Heart left ventricle (tissue), 16 donors: ENCODE data around the gene LIN28B. TPM values are rescaled to one million over a fixed set of nuclear protein-coding genes. Genes with fewer than 3 reads are reported as not detected.

ENCODE experiments used
- ATAC-seq, 4 donors: fragments of 200-7000 bp; cut with Tn5 transposase; one replicate each; pipeline ENCODE4 v1.9.1; 2020 to 2022; ENCODE audit warnings: moderate library complexity in 4 of 4, mild to moderate bottlenecking in 3 of 4, moderate number of reproducible peaks in 1 of 4
- DNase-seq, 5 donors: peaks; one replicate each; pipeline ENCODE4 v3.0.0-alpha.2; 2020
- H3K27ac ChIP-seq, 12 donors: fragments of 200-600 bp; sonication (generic) in 4 of 12; one replicate each; pipeline versions ENCODE4 v1.5.0 to v1.8.0; 2016 to 2022; ENCODE audit warnings: mild to moderate bottlenecking in 2 of 12
- H3K27me3 ChIP-seq, 9 donors: fragments of 200-600 bp; sonication (generic) in 2 of 9; one replicate each; pipeline versions ENCODE4 v1.5.1 to v1.8.0; 2016 to 2022; ENCODE audit warnings: mild to moderate bottlenecking in 3 of 9
- H3K36me3 ChIP-seq, 9 donors: fragments of 200-600 bp; sonication (generic) in 2 of 9; one replicate each; pipeline versions ENCODE4 v1.5.0 to v1.8.0; 2018 to 2022; ENCODE audit warnings: mild to moderate bottlenecking in 2 of 9
- H3K4me1 ChIP-seq, 12 donors: fragments of 200-600 bp; sonication (generic) in 4 of 12; one replicate each; pipeline versions ENCODE4 v1.5.0 to v1.8.0; 2016 to 2022; ENCODE audit warnings: mild to moderate bottlenecking in 3 of 12
- H3K4me3 ChIP-seq, 12 donors: fragments of 200-600 bp; sonication (generic) in 4 of 12; one replicate each; pipeline versions ENCODE4 v1.5.0 to v1.8.0; 2017 to 2022; ENCODE audit warnings: mild to moderate bottlenecking in 9 of 12, moderate library complexity in 4 of 12
- H3K9me3 ChIP-seq, 12 donors: fragments of 200-600 bp; sonication (generic) in 4 of 12; one replicate each; pipeline versions ENCODE4 v1.5.0 to v1.8.0; 2016 to 2022; ENCODE audit warnings: mild to moderate bottlenecking in 1 of 12
- CTCF ChIP-seq, 12 donors: fragments of 200-600 bp; sonication (generic) in 4 of 12; IDR thresholded peaks; one replicate each; pipeline versions ENCODE4 v1.5.0 to v1.8.0; 2018 to 2022; ENCODE audit warnings: antibody characterized with exemption in 12 of 12, mild to moderate bottlenecking in 5 of 12
- POLR2A ChIP-seq, 2 donors: fragments of 450-650 bp; IDR thresholded peaks; one replicate each; pipeline ENCODE4 v1.6.1; 2017; ENCODE audit warnings: antibody characterized with exemption in 2 of 2, mild to moderate bottlenecking in 2 of 2, moderate library complexity in 2 of 2
- WGBS, 4 donors: extraction: QIAGEN DNeasy Blood & Tissue Kit in 2 of 4; methylation state at CpG; one replicate each; pipeline versions ENCODE4 v1.1.5 to v1.1.7; 2013 to 2018; 5-methylcytosine and 5-hydroxymethylcytosine counted together
- intact Hi-C, 10 donors: fragments of 100-400 bp; cut with DNase I; formaldehyde crosslinking; loops; one replicate each; pipeline versions ENCODE4 v1.11.1 to v1.14.2; 2022
- polyA plus RNA-seq, 2 donors: library from polyadenylated mRNA; stranded (reverse); fragments of 200-250 nt; gene quantifications; one replicate each; pipeline ENCODE4 v1.2.3, GENCODE V29; 2013
- total RNA-seq, 9 donors: library from RNA; depleted of rRNA in 2 of 9; stranded (reverse); fragments of >200 nt in 2 of 9; fragmentation: NEBNext Ultra II Directional in 3 of 9; extraction: Animal tissue kit (Norgen Biotek cat#: 25700) in 3 of 9; gene quantifications; one replicate each; pipeline versions ENCODE4 v1.1.0 to v1.2.4, GENCODE V29; 2016 to 2023
- donor health status: ischemic (EF 13 %, LVEDD 7.1; RV severe dilation, severe dysfunction).
- donor health status: healthy with polysubstance abuse.
- donor health status: DM: no; HTN: yes; CAD: no.
- donor health status: DM: no; HTN: no; CAD: no.
- donor health status: ischemic (EF 25% LVEDD 6.9; RV normal size, moderate dysfunction).
- donor health status: ischemic (EF 25% LVEDD 5.7; RV mildly dilated, moderate dysfunction).
- donor health status: healthy.
- donor health status: DM: yes; HTN: yes; CAD: no.
- donor health status: ischemic (EF 35%, LVEDD 5.7; RV mildly dilated, moderate dysfunction).
- donor health status: nonischemic (EF 11% LVEDD 7.7; RV severe dilation, severe dysfunction).
- donor health status: DM: yes; HTN: yes; CAD: no.
- donor health status: PGD.
- donor health status: ischemic (EF 29% LVEDD 5.4; RV normal size, mild dysfunction).
- donor health status: nonischemic (EF 23%, LVEDD 6.1; RV moderate dilation, normal function).

Gene LIN28B
- total and polyA plus RNA-seq, 11 donors = not detected

DNA sequence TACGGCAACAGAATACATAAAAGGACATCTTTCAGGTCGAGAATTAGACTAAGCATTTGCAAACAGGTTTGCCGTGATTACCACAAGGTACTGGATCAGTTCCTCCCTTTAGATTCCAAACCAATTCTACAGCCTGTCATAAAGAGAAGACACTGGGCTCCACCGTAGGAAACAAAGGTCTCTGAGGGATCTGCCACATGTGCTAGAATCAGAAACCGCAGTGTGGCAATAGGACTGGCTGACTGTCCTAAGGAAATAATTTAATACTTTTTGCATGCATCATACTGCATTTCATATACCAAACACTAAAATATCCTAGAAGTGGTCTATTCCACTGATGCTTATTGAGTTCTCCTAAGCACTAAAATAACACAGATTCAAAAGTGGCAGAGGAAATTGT lies 163.7 kb downstream of the LIN28B start:
- TF ChIP-seq CTCF (IDR thresholded peaks at IDR 0.05) (no peak), POLR2A (IDR thresholded peaks at IDR 0.05) (no peak)
- DNase-seq (no peak), ATAC-seq (no peak)
- peaks cover 0 to 81% (median 41%) of the 10 kb centered on the region in 9 donors for H3K36me3 ChIP-seq
- intact Hi-C loops = loop anchor here in 1 of 10 donors (10.0 kb wide), 1 partner anchor 244 kb away; no protein-coding TSS in a partner anchor
- WGBS, 4 donors = 80 to 84% (median 82%) methylated on average over 5 of the region's 5 CpGs
- no peak overlapping the region for H3K4me3 ChIP-seq
- H3K27ac ChIP-seq = no peak overlapping the region
- peaks cover 0 to 3% (median 0%) of the 10 kb centered on the region in 12 donors for H3K4me1 ChIP-seq
- no peaks in the 10 kb centered on the region for H3K9me3 ChIP-seq
- H3K27me3 ChIP-seq = no peaks in the 10 kb centered on the region

DNA sequence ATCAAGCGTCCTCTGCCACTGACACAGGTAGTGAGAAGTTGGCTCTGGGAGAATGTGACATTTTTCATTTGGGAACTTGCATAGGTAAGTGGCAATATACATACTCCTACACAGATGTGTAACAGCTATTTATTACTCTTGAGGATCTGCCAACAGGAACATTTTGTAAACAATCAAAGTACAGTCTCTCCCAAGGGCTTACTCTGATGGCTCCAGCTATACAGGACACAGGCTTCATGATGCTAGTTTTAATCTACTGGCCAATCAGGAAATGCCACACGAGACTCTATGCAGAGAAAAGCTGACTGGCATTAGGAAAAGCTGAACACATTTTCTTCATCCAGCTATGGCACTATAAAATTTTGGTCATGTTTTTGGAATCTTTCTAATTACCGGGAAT lies 165.1 kb downstream of the LIN28B start:
- WGBS, 4 donors = 69 to 73% (median 72%) methylated on average over 3 of the region's 3 CpGs
- H3K9me3 ChIP-seq = no peaks in the 10 kb centered on the region
- no peaks in the 10 kb centered on the region for H3K27me3 ChIP-seq
- intact Hi-C loops = loop anchor here in 1 of 10 donors (10.0 kb wide), 1 partner anchor 243 kb away; no protein-coding TSS in a partner anchor
- H3K4me3 ChIP-seq = no peak overlapping the region
- no peak for TF ChIP-seq POLR2A (IDR thresholded peaks at IDR 0.05)
- no peak overlapping the region for H3K27ac ChIP-seq
- peaks cover 0 to 3% (median 0%) of the 10 kb centered on the region in 12 donors for H3K4me1 ChIP-seq
- no peak for ATAC-seq
- H3K36me3 ChIP-seq = peaks cover 0 to 80% (median 29%) of the 10 kb centered on the region in 9 donors
- DNase-seq = no peak

GRCh38 chr6:105122717-105123116 lies 165.8 kb downstream of the LIN28B start:
- DNase-seq (no peak), ATAC-seq (no peak)
- TF ChIP-seq POLR2A (IDR thresholded peaks at IDR 0.05) (no peak), CTCF (IDR thresholded peaks at IDR 0.05) (no peak)
- intact Hi-C loops = loop anchor here in 1 of 10 donors (10.0 kb wide), 1 partner anchor 242 kb away; no protein-coding TSS in a partner anchor
- H3K27me3 ChIP-seq = no peaks in the 10 kb centered on the region
- no peak overlapping the region for H3K4me3 ChIP-seq
- WGBS, 4 donors = 64 to 68% (median 66%) methylated on average over 6 of the region's 6 CpGs
- H3K9me3 ChIP-seq = no peaks in the 10 kb centered on the region
- H3K36me3 ChIP-seq = peaks cover 0 to 80% (median 25%) of the 10 kb centered on the region in 9 donors
- peaks cover 0 to 3% (median 0%) of the 10 kb centered on the region in 12 donors for H3K4me1 ChIP-seq
- H3K27ac ChIP-seq = no peak overlapping the region

Other genes with a start within 250 kb of the LIN28B start
- 1 to 10 TPM; 6.3 to 8.6 (median 7.0) TPM for gene HACE1, start 97.2 kb upstream of the LIN28B start, total RNA-seq
- gene HACE1, start 97.2 kb upstream of the LIN28B start, polyA plus RNA-seq = 1 to 10 TPM; 2.9 to 5.4 TPM
- gene POPDC3, start 222.9 kb downstream of the LIN28B start, total RNA-seq = 10 to 100 TPM; 29.3 to 59.7 (median 51.5) TPM
- gene POPDC3, start 222.9 kb downstream of the LIN28B start, polyA plus RNA-seq = 10 to 100 TPM; 53.0 to 54.0 TPM